HFF-Myc (cell line): ENCODE data around the gene WFDC10A.

Source experiments
- DNase-seq: peaks from one replicate; pipeline ENCODE4 v3.0.0-alpha.2; 2011; ENCODE audit warnings: low read depth; ENCODE audit errors: extremely low read depth
- H3K4me3 ChIP-seq: replicated peaks from 2 replicates; pipeline ENCODE4 v1.5.1; 2011; ENCODE audit warnings: low read depth, mild to moderate bottlenecking, control low read depth, low read length
- TF ChIP-seq, protein P1 (sequence below): IDR thresholded peaks from 2 replicates; pipeline ENCODE4 v1.5.1; 2012; ENCODE audit warnings: mild to moderate bottlenecking, low read depth, low read length, control low read depth; ENCODE audit errors: missing control alignments

Gene WFDC10A

DNA sequence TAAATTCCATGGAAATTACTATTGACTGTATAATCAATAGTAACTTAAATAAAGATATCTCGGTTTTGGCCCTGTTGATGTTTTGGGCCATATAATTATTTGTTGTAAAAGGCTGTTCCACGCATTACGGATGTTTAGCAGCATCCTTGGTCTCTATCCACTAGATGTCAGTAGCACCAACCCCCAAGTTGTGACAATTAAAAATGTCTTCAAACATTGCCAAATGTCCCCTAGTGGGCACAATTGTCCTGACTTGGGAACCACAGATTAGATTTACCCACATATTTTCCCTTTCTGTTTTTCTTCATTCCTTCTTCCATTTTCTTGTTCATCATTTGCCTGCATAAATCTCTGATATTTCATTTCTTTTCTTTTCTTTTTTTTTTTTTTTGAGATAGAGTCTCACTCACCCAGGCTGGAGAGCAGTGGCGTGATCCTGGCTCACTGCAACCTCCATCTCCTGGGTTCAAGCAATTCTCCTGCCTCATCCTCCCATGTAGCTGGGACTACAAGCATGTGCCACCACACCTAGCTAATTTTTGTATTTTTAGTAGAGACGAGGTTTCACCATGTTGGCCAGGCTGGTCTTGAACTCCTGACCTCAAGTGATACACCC is 36.9 kb upstream of the WFDC10A start:
- H3K4me3 ChIP-seq: no peak overlapping the region
- peak; percentile 59 for DNase-seq
- TF ChIP-seq, protein P1, sequence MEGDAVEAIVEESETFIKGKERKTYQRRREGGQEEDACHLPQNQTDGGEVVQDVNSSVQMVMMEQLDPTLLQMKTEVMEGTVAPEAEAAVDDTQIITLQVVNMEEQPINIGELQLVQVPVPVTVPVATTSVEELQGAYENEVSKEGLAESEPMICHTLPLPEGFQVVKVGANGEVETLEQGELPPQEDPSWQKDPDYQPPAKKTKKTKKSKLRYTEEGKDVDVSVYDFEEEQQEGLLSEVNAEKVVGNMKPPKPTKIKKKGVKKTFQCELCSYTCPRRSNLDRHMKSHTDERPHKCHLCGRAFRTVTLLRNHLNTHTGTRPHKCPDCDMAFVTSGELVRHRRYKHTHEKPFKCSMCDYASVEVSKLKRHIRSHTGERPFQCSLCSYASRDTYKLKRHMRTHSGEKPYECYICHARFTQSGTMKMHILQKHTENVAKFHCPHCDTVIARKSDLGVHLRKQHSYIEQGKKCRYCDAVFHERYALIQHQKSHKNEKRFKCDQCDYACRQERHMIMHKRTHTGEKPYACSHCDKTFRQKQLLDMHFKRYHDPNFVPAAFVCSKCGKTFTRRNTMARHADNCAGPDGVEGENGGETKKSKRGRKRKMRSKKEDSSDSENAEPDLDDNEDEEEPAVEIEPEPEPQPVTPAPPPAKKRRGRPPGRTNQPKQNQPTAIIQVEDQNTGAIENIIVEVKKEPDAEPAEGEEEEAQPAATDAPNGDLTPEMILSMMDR: peak; percentile 76

GRCh38 chr20:45593498-45593897 is 36.0 kb upstream of the WFDC10A start:
- TF ChIP-seq, protein P1: no peak
- no peak for DNase-seq
- no peak overlapping the region for H3K4me3 ChIP-seq

GRCh38 chr20:45595235-45595634 is 34.3 kb upstream of the WFDC10A start:
- TF ChIP-seq, protein P1: no peak
- no peak for DNase-seq

DNA sequence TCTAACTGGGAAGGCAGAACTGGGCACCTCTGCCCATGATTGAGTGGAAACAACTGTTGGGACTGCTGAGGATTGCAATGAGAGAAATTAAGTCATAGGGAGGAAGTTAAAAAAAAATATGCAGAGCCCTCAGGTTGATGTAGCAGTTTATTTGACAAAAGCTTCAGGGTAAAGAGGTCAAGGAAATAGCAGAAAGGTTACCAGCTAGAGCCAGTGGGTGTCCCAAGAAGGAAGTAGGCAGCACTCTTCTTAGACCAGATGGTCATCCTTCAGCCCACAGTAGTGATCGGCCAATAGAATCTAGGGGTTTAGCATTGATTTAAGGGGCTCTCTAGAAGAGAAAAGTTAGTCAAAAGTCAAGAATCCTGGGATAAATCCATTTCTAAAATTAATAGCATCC is 21.7 kb upstream of the WFDC10A start:
- H3K4me3 ChIP-seq: no peak overlapping the region
- no peak for DNase-seq
- TF ChIP-seq, protein P1: no peak

More at GRCh38 chr20:45595235-45595634, 34.3 kb upstream of the WFDC10A start:
- H3K4me3 ChIP-seq: no peak overlapping the region

DNA sequence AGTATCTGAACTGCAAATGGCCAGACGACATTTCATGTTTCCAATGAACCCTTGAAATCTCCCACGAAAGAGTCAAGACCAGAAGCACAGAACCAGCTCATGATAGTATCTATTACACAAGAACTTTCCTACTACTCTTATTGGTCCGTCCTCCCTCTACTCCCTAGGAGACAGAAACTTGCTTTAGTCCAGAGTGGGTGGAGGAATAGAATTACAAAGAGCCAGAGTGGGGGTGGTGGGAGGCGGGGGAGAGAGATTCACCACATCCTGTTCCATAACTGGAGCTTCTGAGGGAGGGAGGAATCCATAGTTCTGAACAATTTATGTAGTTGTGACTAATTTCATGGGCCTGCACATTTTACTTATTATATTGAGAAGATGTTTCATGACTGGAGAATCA is 18.5 kb upstream of the WFDC10A start:
- TF ChIP-seq, protein P1: no peak
- H3K4me3 ChIP-seq: no peak overlapping the region
- DNase-seq: peak; percentile 77

DNA sequence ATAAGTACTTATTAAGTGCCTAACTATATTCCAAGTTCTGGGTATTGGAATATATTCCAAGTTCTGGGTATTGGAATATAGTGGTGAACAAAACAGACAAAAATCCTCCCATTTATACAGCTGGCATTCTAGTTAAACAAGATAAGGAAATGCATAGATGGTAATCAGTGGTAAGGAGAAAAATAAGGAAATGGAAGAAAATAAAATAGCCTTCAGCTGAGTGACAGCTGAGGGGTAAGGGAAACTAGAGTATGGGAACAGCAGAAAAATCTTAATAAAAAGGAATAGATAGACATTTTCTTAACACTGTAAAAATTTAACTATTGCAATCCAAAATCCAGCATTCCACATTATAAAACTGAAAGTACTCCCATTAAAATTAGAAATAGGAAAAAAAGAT is 17.2 kb upstream of the WFDC10A start:
- TF ChIP-seq, protein P1: no peak
- no peak overlapping the region for H3K4me3 ChIP-seq
- DNase-seq: no peak

- TF ChIP-seq, protein P1: no peak
- no peak for DNase-seq
- H3K4me3 ChIP-seq: no peak overlapping the region
Measured at GRCh38 chr20:45617591-45617990, 11.9 kb upstream of the WFDC10A start.
